OCI-LY7 (cell line): ENCODE measurements around the gene MYO7A.

Experiments used
- CTCF ChIP-seq: fragments of 200-600 bp; sonication (generic); conservative IDR thresholded peaks from 2 replicates; pipeline ENCODE4 v1.5.1; 2014; ENCODE audit warnings: mild to moderate bottlenecking, antibody characterized with exemption, low read length, moderate library complexity, mixed read lengths
- EZH2phosphoT487 ChIP-seq: fragments of 200-600 bp; sonication (generic); IDR thresholded peaks from 2 replicates; pipeline ENCODE4 v1.6.1; 2018; ENCODE audit warnings: low read depth, borderline replicate concordance, mild to moderate bottlenecking, mixed run types, antibody characterized with exemption, low read length, moderate library complexity, mixed read lengths

GRCh38 chr11:77138106-77138649, 10.1 kb downstream of the MYO7A start:
- TF ChIP-seq CTCF (no peak), EZH2phosphoT487 (no peak)
